Measurements from ENCODE around the gene PALLD. TPM values are rescaled to one million over a fixed set of nuclear protein-coding genes. Genes with fewer than 3 reads are reported as not detected.

PALLD gene
- total RNA-seq, 4 donors from 2014 or later = 60.2 to 437 (median 118) TPM

DNA sequence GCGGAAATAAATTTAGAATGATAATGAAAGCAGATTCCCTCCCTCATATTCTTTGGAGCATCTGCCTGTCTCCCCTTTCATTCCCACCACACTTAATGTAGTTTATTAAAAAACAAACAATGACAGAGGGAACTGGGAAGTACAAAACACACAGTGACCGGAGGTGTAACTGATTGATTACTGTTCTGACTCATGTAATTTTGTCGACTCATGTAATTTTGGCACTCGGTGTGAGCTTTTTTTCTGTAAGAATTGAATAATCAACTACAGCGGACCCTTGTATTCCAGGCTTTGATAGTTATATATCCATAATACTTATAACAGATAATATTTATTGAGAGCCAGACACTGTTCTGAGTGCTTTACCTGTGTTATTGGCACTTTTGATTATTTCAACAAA lies 110.4 kb downstream of the PALLD start:
- TF ChIP-seq, protein P1, sequence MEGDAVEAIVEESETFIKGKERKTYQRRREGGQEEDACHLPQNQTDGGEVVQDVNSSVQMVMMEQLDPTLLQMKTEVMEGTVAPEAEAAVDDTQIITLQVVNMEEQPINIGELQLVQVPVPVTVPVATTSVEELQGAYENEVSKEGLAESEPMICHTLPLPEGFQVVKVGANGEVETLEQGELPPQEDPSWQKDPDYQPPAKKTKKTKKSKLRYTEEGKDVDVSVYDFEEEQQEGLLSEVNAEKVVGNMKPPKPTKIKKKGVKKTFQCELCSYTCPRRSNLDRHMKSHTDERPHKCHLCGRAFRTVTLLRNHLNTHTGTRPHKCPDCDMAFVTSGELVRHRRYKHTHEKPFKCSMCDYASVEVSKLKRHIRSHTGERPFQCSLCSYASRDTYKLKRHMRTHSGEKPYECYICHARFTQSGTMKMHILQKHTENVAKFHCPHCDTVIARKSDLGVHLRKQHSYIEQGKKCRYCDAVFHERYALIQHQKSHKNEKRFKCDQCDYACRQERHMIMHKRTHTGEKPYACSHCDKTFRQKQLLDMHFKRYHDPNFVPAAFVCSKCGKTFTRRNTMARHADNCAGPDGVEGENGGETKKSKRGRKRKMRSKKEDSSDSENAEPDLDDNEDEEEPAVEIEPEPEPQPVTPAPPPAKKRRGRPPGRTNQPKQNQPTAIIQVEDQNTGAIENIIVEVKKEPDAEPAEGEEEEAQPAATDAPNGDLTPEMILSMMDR (IDR thresholded peaks at IDR 0.05) = no peak

DNA sequence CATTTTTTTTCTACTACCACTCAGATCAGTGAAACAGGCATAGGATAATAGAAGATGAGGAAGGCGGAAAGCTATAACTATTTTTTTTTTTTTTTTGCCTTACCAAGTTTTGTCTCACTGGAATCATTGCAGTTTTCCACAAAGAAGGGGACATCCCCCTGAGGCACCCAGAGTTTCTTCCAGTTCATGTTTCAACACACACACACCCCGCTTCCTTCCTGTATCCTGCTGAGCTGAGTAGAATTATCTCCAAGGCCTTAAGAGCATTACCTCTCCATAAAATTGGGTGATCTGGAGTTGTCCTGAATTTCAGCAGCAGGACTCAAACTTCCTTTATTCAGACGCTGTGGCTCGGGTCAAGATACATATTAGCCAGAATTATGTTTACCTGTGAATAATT lies 111.9 kb downstream of the PALLD start:
- 78 to 84% methylated on average over 4 of the region's 4 CpGs for WGBS, 2 donors
- no peak overlapping the region for H3K4me3 ChIP-seq
- TF ChIP-seq, protein P1 (IDR thresholded peaks at IDR 0.05) = no peak
- no peak for TF ChIP-seq POLR2A (IDR thresholded peaks at IDR 0.05)
- no peaks in the 10 kb centered on the region for H3K36me3 ChIP-seq
- DNase-seq = no peak
- no peaks in the 10 kb centered on the region for H3K27me3 ChIP-seq
- peaks cover 0 to 19% (median 14%) of the 10 kb centered on the region in 3 donors for H3K4me1 ChIP-seq
- no peak overlapping the region for H3K27ac ChIP-seq
- intact Hi-C loops (cut with DNase I) = no loop called here
- H3K9me3 ChIP-seq = no peaks in the 10 kb centered on the region

More for the DNA sequence above, 110.4 kb downstream of the PALLD start:
- Histone ChIP-seq H3K27ac (no peak overlapping the region), H3K9me3 (no peaks in the 10 kb centered on the region), H3K4me3 (no peak overlapping the region), H3K36me3 (no peaks in the 10 kb centered on the region), H3K27me3 (no peaks in the 10 kb centered on the region), H3K4me1 (peaks cover 0 to 24% (median 17%) of the 10 kb centered on the region in 3 donors)
- DNase-seq = no peak
- intact Hi-C loops (cut with DNase I) = no loop called here
- 60 to 67% methylated on average over 5 of the region's 5 CpGs for WGBS, 2 donors

DNA sequence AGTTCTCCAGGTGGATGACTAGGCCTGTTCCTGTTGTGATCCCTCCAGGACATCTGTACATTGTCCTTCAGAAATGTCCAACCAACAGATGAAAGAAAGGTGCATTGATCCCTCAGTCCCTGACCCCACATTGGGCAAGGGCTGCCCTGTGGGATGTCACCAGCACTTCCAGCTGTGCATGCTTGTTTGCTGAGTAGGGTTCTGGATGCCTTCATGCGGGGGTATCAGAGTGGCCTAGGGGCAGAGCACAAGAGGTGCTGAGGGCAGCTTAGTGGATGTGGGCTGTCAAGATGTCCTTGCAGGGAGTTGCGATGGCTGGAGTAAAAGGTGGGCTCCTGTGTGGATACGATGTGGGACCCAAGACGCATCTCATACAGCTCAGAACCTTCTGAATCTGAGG lies 112.5 kb downstream of the PALLD start:
- no peak for TF ChIP-seq POLR2A (IDR thresholded peaks at IDR 0.05)
- TF ChIP-seq, protein P1 (IDR thresholded peaks at IDR 0.05) = no peak
- Histone ChIP-seq H3K4me3 (no peak overlapping the region), H3K4me1 (peaks cover 0 to 13% (median 9%) of the 10 kb centered on the region in 3 donors), H3K9me3 (no peaks in the 10 kb centered on the region), H3K27me3 (no peaks in the 10 kb centered on the region), H3K36me3 (no peaks in the 10 kb centered on the region), H3K27ac (no peak overlapping the region)
- DNase-seq = no peak
- intact Hi-C loops (cut with DNase I) = no loop called here
- WGBS, 2 donors = 79 to 95% methylated on average over 4 of the region's 4 CpGs

DNA sequence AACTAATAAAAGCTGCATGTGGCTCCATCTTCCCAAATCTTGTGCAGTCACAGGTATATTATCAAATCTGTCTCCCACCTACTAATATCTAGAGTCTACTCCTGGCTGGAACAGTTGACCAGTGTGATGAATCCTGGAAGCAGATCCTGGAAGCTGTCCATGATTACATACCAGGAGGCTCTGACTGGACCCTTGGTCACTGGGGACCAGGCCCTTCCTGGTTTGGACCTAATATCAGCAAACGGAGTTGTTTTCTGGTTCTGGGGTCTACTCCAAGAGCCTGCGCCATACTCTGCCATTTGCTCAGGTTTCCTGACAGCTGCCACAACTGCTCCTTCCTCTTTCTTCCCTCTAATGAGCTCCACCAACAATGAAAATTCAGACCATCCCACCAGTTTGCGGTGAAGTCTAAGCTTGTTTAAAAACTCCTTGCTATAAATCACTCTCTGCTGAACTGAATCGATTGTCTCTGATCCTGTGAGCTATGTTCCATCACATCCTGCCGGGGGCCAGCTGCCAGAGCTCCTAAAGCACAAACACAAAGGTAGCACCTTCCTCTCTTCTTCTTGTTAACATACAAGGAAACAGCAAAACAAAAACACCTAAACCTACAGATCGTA lies 114.2 kb downstream of the PALLD start:
- intact Hi-C loops (cut with DNase I) = no loop called here
- TF ChIP-seq, protein P1 (IDR thresholded peaks at IDR 0.05) = no peak
- TF ChIP-seq POLR2A (IDR thresholded peaks at IDR 0.05) = no peak
- 37 to 63% methylated on average over 6 of the region's 6 CpGs for WGBS, 2 donors
- Histone ChIP-seq H3K9me3 (no peaks in the 10 kb centered on the region), H3K4me1 (peaks cover 0 to 3% (median 0%) of the 10 kb centered on the region in 3 donors), H3K27me3 (no peaks in the 10 kb centered on the region), H3K36me3 (no peaks in the 10 kb centered on the region), H3K27ac (no peak overlapping the region), H3K4me3 (no peak overlapping the region)
- DNase-seq = no peak

DNA sequence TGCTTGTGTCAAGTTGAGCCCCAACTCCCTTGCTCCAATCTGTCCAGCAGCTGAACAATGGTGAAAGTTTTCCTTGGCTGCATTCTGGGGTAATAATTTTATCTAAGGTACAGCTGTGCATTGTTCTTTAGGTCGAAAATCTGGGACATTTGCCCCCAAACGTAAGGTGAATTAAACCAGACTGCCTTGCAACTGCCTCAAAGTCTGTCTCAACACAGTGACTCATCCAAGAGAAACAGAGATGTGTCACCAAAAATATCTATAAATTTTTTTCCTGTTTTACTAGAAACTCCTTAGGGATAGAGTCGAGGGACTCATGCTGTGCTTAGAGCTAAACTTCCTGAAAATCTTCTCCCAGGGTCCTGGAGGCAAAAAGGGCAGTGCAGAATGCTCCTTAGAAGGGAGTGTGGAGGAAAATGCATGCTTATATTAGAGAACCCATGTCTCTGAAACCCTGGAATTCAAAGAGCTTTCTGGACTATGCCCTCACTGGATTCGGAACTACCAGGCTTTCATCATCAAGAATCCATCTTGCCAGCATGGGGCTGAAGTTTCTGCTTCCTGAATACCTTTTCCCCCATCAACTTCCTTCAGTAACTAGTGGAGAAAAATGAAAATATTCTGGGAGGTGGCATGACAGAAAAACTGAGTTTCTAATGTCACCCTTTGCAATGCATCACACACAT lies 115.7 kb downstream of the PALLD start:
- intact Hi-C loops (cut with DNase I) = no loop called here
- no peak overlapping the region for H3K27ac ChIP-seq
- H3K4me3 ChIP-seq = no peak overlapping the region
- no peaks in the 10 kb centered on the region for H3K9me3 ChIP-seq
- DNase-seq = no peak
- no peak for TF ChIP-seq POLR2A (IDR thresholded peaks at IDR 0.05)
- TF ChIP-seq, protein P1 (IDR thresholded peaks at IDR 0.05) = no peak
- H3K4me1 ChIP-seq = peaks cover 0 to 3% (median 0%) of the 10 kb centered on the region in 3 donors
- no peaks in the 10 kb centered on the region for H3K27me3 ChIP-seq
- no peaks in the 10 kb centered on the region for H3K36me3 ChIP-seq
- WGBS, 2 donors = 26 to 31% methylated on average over 3 to 4 of the region's 4 CpGs

All from esophagus squamous epithelium (tissue), 5 donors.